ENCODE measurements around the gene GALNT2.

- TF ChIP-seq CTCF (IDR thresholded peaks at IDR 0.05; ENCODE audit: insufficient read depth, low read length), result no peak
- TF ChIP-seq REST (IDR thresholded peaks at IDR 0.05; ENCODE audit: insufficient replicate concordance, low read depth), result no peak
These were observed 79.0 kb downstream of the GALNT2 start for GRCh38 chr1:230145953-230146476.
